HL-60 (cell line): ENCODE data around the gene TRPV5.

Experiments
- CTCF ChIP-seq: IDR thresholded peaks from one replicate; pipeline ENCODE4 v1.5.1; 2011; ENCODE audit warnings: low read length, control low read depth, inconsistent platforms; ENCODE audit not compliant: insufficient read depth
- GABPA ChIP-seq: IDR thresholded peaks from 2 replicates; pipeline ENCODE4 v1.6.1; 2012; ENCODE audit warnings: low read depth
- POLR2AphosphoS5 ChIP-seq: IDR thresholded peaks from 2 replicates; pipeline ENCODE4 v1.6.1; 2012; ENCODE audit warnings: low read depth
- REST ChIP-seq: IDR thresholded peaks from 2 replicates; pipeline ENCODE4 v1.6.1; 2012; ENCODE audit warnings: low read depth; ENCODE audit not compliant: insufficient replicate concordance
- SPI1 ChIP-seq: IDR thresholded peaks from 2 replicates; pipeline ENCODE4 v1.6.1; 2012; ENCODE audit warnings: low read depth, mild to moderate bottlenecking, borderline replicate concordance

DNA sequence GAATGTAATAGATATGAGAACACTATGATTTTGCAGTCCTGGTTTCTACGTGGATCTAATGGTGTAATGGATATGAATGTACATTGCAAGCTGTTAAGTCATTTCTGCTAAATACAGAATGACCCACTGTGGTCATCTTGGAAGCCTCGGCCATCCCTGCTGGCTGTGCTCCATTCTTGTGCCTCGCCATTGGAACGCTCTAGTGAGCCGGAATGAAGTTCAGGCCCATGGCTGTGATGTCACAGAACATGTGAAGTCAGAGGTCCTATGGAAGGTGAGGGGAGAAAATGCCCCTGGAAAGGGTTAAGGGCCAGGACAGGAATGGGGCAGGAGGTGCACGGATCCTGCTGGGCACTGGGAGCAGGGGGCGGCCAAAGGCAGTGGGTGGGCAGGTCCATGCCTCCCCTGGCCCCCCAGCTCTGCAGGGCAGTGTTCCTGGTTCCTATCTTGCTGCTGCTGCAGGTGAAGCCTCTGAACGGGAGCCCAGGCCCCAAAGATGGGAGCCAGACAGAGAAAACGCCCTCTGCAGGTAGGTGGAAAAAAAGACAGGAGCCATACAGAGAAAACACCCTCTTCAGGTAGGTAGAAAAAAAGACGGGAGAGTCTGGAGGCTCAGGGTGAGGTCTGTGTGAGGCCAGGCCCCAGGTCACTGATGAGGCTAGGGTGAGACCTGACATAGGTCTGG, 5.8 kb upstream of the TRPV5 start, which contains the start of gene LLCFC1:
- TF ChIP-seq CTCF (no peak), POLR2AphosphoS5 (no peak), GABPA (no peak), REST (no peak), SPI1 (no peak)
